ENCODE data around the gene MIB1. TPM values are rescaled to one million over a fixed set of nuclear protein-coding genes. Genes with fewer than 3 reads are reported as not detected.

Gene MIB1
- total RNA-seq, 4 donors from 2014 or later, result 15.7 to 31.8 (median 27.6) TPM

- no peaks in the 10 kb centered on the region for H3K9me3 ChIP-seq
- TF ChIP-seq POLR2A (IDR thresholded peaks at IDR 0.05) (no peak), CTCF (IDR thresholded peaks at IDR 0.05) (no peak), EP300 (IDR thresholded peaks at IDR 0.05; ENCODE audit: low read depth) (no peak), POLR2AphosphoS5 (IDR thresholded peaks at IDR 0.05) (no peak)
- intact Hi-C loops (cut with DNase I; ENCODE audit: low total_unique reads), result no loop called here
- in situ Hi-C loops (cut with MboI; ENCODE audit: low pct_ligation_motif_present in 1 of 4, low pct_unique_long_range_greater_than_20kb in 1 of 4, low sequenced_read_pairs in 3 of 4), result no loop called here
- H3K4me1 ChIP-seq, result peaks cover 0 to 12% (median 0%) of the 10 kb centered on the region in 4 donors
- H3K27ac ChIP-seq, result no peak overlapping the region
- DNase-seq, result no peak
- H3K36me3 ChIP-seq, result peaks cover 0 to 27% (median 12%) of the 10 kb centered on the region in 4 donors
- 70 to 85% methylated on average over 2 to 3 of the region's 3 CpGs for WGBS, 2 donors (ENCODE audit: low coverage in 1 of 2)
- no peak overlapping the region for H3K4me3 ChIP-seq
- H3K27me3 ChIP-seq, result no peaks in the 10 kb centered on the region
Observed at GRCh38 chr18:21857871-21858270, 117.3 kb downstream of the MIB1 start.

- no peak for DNase-seq
- in situ Hi-C loops (cut with MboI; ENCODE audit: low pct_ligation_motif_present in 1 of 4, low pct_unique_long_range_greater_than_20kb in 1 of 4, low sequenced_read_pairs in 3 of 4), result no loop called here
- H3K36me3 ChIP-seq, result peaks cover 0 to 27% (median 12%) of the 10 kb centered on the region in 4 donors
- no peak overlapping the region for H3K27ac ChIP-seq
- intact Hi-C loops (cut with DNase I; ENCODE audit: low total_unique reads), result no loop called here
- H3K9me3 ChIP-seq, result no peaks in the 10 kb centered on the region
- peaks cover 0 to 7% (median 0%) of the 10 kb centered on the region in 4 donors for H3K4me1 ChIP-seq
- WGBS, 2 donors (ENCODE audit: low coverage in 1 of 2), result 70 to 78% methylated on average over 1 of the region's 1 CpG
- TF ChIP-seq CTCF (IDR thresholded peaks at IDR 0.05), result no peak
- no peak for TF ChIP-seq POLR2A (IDR thresholded peaks at IDR 0.05)
- TF ChIP-seq EP300 (IDR thresholded peaks at IDR 0.05; ENCODE audit: low read depth), result no peak
- TF ChIP-seq POLR2AphosphoS5 (IDR thresholded peaks at IDR 0.05), result no peak
- no peak overlapping the region for H3K4me3 ChIP-seq
- H3K27me3 ChIP-seq, result no peaks in the 10 kb centered on the region
Observed at GRCh38 chr18:21858544-21858943, 118.0 kb downstream of the MIB1 start.

GRCh38 chr18:21864386-21864785, 123.8 kb downstream of the MIB1 start:
- intact Hi-C loops (cut with DNase I; ENCODE audit: low total_unique reads) (no loop called here), in situ Hi-C loops (cut with MboI; ENCODE audit: low pct_ligation_motif_present in 1 of 4, low pct_unique_long_range_greater_than_20kb in 1 of 4, low sequenced_read_pairs in 3 of 4) (no loop called here)
- Histone ChIP-seq H3K27ac (no peak overlapping the region), H3K36me3 (peaks cover 0 to 30% (median 6%) of the 10 kb centered on the region in 4 donors), H3K4me3 (no peak overlapping the region), H3K27me3 (no peaks in the 10 kb centered on the region), H3K4me1 (no peaks in the 10 kb centered on the region), H3K9me3 (no peaks in the 10 kb centered on the region)
- TF ChIP-seq POLR2AphosphoS5 (IDR thresholded peaks at IDR 0.05), result no peak
- no peak for TF ChIP-seq POLR2A (IDR thresholded peaks at IDR 0.05)
- TF ChIP-seq EP300 (IDR thresholded peaks at IDR 0.05; ENCODE audit: low read depth), result no peak
- TF ChIP-seq CTCF (IDR thresholded peaks at IDR 0.05), result no peak
- no peak for DNase-seq
- WGBS, 2 donors (ENCODE audit: low coverage in 1 of 2), result 90 to 91% methylated on average over 5 of the region's 5 CpGs

GRCh38 chr18:21865043-21865442, 124.5 kb downstream of the MIB1 start:
- no peak overlapping the region for H3K27ac ChIP-seq
- 71 to 79% methylated on average over 2 of the region's 2 CpGs for WGBS, 2 donors (ENCODE audit: low coverage in 1 of 2)
- no peaks in the 10 kb centered on the region for H3K9me3 ChIP-seq
- no peak for DNase-seq
- H3K4me1 ChIP-seq, result no peaks in the 10 kb centered on the region
- intact Hi-C loops (cut with DNase I; ENCODE audit: low total_unique reads), result no loop called here
- H3K27me3 ChIP-seq, result no peaks in the 10 kb centered on the region
- TF ChIP-seq POLR2AphosphoS5 (IDR thresholded peaks at IDR 0.05), result no peak
- no peak for TF ChIP-seq CTCF (IDR thresholded peaks at IDR 0.05)
- no peak for TF ChIP-seq POLR2A (IDR thresholded peaks at IDR 0.05)
- no peak for TF ChIP-seq EP300 (IDR thresholded peaks at IDR 0.05; ENCODE audit: low read depth)
- in situ Hi-C loops (cut with MboI; ENCODE audit: low pct_ligation_motif_present in 1 of 4, low pct_unique_long_range_greater_than_20kb in 1 of 4, low sequenced_read_pairs in 3 of 4), result no loop called here
- no peak overlapping the region for H3K4me3 ChIP-seq
- H3K36me3 ChIP-seq, result peaks cover 0 to 28% (median 6%) of the 10 kb centered on the region in 4 donors
